Thyroid gland (tissue), 4 donors: ENCODE results near the gene RSL24D1.

Experiments used
- POLR2A ChIP-seq, 2 donors: fragments of 450-650 bp; IDR thresholded peaks; one replicate each; pipeline ENCODE4 v1.6.1; 2017; ENCODE audit warnings: antibody characterized with exemption in 2 of 2, mild to moderate bottlenecking in 2 of 2, moderate library complexity in 1 of 2
- TF ChIP-seq, protein P1 (sequence below), 6 experiments: fragments of 200-600 bp in 3 of 6; fragments of 450-650 bp in 3 of 6; sonication (generic) in 3 of 6; IDR thresholded peaks; one replicate each; pipeline ENCODE4 v1.5.1; 2016 to 2019; ENCODE audit warnings: antibody characterized with exemption in 6 of 6, mild to moderate bottlenecking in 2 of 6, inconsistent platforms in 1 of 6, moderate library complexity in 1 of 6

GRCh38 chr15:55186331-55186730 lies 10.4 kb downstream of the RSL24D1 start:
- TF ChIP-seq POLR2A (IDR thresholded peaks at IDR 0.05) = no peak
- TF ChIP-seq, protein P1, sequence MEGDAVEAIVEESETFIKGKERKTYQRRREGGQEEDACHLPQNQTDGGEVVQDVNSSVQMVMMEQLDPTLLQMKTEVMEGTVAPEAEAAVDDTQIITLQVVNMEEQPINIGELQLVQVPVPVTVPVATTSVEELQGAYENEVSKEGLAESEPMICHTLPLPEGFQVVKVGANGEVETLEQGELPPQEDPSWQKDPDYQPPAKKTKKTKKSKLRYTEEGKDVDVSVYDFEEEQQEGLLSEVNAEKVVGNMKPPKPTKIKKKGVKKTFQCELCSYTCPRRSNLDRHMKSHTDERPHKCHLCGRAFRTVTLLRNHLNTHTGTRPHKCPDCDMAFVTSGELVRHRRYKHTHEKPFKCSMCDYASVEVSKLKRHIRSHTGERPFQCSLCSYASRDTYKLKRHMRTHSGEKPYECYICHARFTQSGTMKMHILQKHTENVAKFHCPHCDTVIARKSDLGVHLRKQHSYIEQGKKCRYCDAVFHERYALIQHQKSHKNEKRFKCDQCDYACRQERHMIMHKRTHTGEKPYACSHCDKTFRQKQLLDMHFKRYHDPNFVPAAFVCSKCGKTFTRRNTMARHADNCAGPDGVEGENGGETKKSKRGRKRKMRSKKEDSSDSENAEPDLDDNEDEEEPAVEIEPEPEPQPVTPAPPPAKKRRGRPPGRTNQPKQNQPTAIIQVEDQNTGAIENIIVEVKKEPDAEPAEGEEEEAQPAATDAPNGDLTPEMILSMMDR (IDR thresholded peaks at IDR 0.05) = no peak
